ENCODE results near the gene NATD1. TPM values are rescaled to one million over a fixed set of nuclear protein-coding genes. Genes with fewer than 3 reads are reported as not detected.

The NATD1 gene
- total RNA-seq, 1 experiment from 2014 or later, result 3.1 TPM

- peaks cover 50% of the 10 kb centered on the region for H3K79me2 ChIP-seq (ENCODE audit: insufficient read depth, low read length)
- RAD21 ChIA-PET (ENCODE audit: low non-redundant PET in 1 of 2, low total read pairs in 2 of 2, uncharacterized antibody in 2 of 2, unreplicated experiment in 2 of 2), result no interaction called here
- ATAC-seq (peak; percentile 75), DNase-seq (ENCODE audit: low read depth, low spot score) (peak; percentile 98)
- intact Hi-C loops (cut with micrococcal nuclease), result loop anchor here (10.0 kb wide), 1 partner anchor 170 kb away; no protein-coding TSS in a partner anchor
- H3K4me2 ChIP-seq (ENCODE audit: low read length), result peak within 1 kb of the TSS; percentile 99
- no peaks in the 10 kb centered on the region for H4K20me1 ChIP-seq (ENCODE audit: insufficient read depth)
- H3K9me3 ChIP-seq (ENCODE audit: control insufficient read depth in 1 of 2, insufficient read depth in 1 of 2, low read depth in 1 of 2, low read length in 2 of 2), result no peaks in the 10 kb centered on the region
- peak within 1 kb of the TSS; percentile 91 to 99 for H3K4me3 ChIP-seq (replicated peaks in 1 of 2; ENCODE audit: low read depth in 1 of 2, low read length in 2 of 2)
- peak within 1 kb of the TSS; percentile 31 for H2AFZ ChIP-seq (ENCODE audit: low read depth, low read length, poor library complexity, severe bottlenecking)
- H3K36me3 ChIP-seq (ENCODE audit: control insufficient read depth in 1 of 2, insufficient read depth in 2 of 2, low read length in 2 of 2), result 0 out of 4 replicates have a peak, but pooled peaks cover 0 to 7% of the 10 kb centered on the region in 2 experiments
- no peaks in the 10 kb centered on the region for H3K9me2 ChIP-seq (ENCODE audit: insufficient read depth)
- CTCF ChIA-PET, result interaction anchor here (0.7 to 1.0 kb wide), 2 partner anchors 71 to 227 kb away, joined by 3 read pairs; no protein-coding TSS in a partner anchor
- H3K27ac ChIP-seq (ENCODE audit: low read depth, low read length), result peak within 1 kb of the TSS; percentile 99
- no peaks in the 10 kb centered on the region for H3K27me3 ChIP-seq (ENCODE audit: insufficient read depth, low read length)
- no TSS peak for BruUV-seq (replicated peaks)
- peak within 1 kb of the TSS; percentile 96 for H3K9ac ChIP-seq (ENCODE audit: low read length)
- peaks cover 57 to 84% of the 10 kb centered on the region in 2 experiments for H3K4me1 ChIP-seq (ENCODE audit: control insufficient read depth in 1 of 2, insufficient read depth in 2 of 2, low read length in 2 of 2)
- POLR2A ChIA-PET, result no interaction called here
- TF ChIP-seq ZFX (IDR thresholded peaks at IDR 0.05) (peak; percentile 57; the same call in 1 of the 2 replicates), TCF7L2 (IDR thresholded peaks at IDR 0.05; ENCODE audit: borderline replicate concordance, extremely low read depth, insufficient read depth, insufficient read length) (no peak), SP1 (IDR thresholded peaks at IDR 0.05; ENCODE audit: low read depth) (peak; percentile 77), POLR2AphosphoS5 (IDR thresholded peaks at IDR 0.05; ENCODE audit: low read depth, low read length) (peak; percentile 93), SIN3A (IDR thresholded peaks at IDR 0.05; ENCODE audit: low read depth) (peak; percentile 61; the same call in 1 of the 2 replicates), POLR2A (IDR thresholded peaks at IDR 0.05; ENCODE audit: borderline replicate concordance, extremely low read depth, insufficient read depth, insufficient read length) (peak; percentile 82), ATF3 (IDR thresholded peaks at IDR 0.05) (no peak)
Measured at GRCh38 chr17:21284319-21285163, 31.3 kb upstream of the NATD1 start, which contains the start of gene MAP2K3. MAP2K3 (plus strand) TSS chr17:21284711; CDS start chr17:21284921, 210 bp downstream.
